GM19099 (cell line): ENCODE data around the gene ZDHHC20.

Experiments
- POLR2A ChIP-seq: IDR thresholded peaks from 3 replicates; pipeline ENCODE4 v1.6.1; 2011; ENCODE audit warnings: low read depth; ENCODE audit not compliant: insufficient read length; ENCODE audit errors: extremely low read depth

ZDHHC20 gene

DNA sequence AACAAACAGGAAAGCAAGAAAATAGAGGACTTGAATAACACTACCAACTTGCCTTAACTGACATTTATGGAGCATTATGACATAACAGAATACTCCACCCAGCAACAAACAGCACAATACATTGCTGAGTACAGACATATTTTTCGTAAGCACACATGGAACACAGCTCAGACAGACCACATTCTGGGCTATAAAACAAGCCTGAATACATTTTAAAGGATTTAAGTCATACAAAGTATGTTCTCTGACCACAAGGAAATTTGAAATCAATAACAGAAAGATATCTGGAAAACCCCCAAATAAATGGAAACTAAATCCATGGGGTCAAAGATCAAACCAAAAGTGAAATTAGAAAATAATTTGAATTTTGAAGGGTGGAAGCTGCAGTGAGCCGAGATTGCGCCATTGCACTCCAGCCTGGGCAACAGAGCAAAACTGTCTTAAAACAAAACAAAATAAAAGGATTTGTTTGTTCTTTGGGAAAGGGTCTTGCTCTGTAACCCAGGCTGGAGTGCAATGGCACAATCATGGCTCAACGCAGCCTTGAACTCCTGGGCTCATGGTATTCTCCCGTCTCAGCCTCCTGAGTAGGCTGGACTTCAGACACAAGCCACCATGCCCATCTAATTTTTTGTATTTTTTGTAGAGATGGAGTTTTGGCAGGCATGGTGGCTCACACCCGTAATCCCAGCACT lies 5.6 kb downstream of the ZDHHC20 start:
- TF ChIP-seq POLR2A: no peak

DNA sequence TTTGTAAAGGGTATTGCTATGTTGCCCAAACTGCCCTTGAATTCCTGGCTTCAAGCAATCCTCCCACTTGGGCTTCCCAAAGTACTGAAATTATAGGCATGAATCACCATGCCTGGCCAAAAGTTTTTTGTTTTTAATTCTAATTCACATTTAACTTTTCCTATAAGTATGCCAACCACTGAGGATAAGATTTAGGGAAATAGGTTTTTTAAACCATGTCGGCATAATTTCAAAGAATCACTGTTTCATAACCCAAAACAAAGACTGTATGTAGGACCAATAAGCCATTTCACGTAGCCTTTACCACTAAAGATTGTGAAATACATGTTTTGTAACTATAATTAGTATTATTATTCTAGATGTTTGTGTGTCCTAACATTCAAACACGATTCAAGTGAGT lies 8.2 kb downstream of the ZDHHC20 start:
- no peak for TF ChIP-seq POLR2A

DNA sequence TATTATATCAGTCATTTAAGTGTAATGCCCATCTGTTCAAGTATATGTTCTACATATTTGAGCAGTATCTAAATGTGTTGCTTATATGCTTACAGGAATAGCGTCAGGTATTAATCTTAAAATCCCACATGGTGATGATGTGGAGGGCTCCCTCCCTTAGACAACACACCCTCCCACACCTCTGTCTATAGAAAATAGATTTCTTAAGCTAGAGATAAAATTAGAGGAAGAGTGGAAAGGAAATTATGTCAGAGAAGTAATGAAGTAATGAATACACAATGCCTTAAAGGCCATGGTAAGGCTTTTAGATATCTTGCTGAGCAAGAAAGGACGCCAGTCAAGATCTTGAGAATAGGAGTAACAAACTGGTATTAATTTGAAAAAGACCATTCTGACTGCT lies 12.4 kb downstream of the ZDHHC20 start:
- no peak for TF ChIP-seq POLR2A

DNA sequence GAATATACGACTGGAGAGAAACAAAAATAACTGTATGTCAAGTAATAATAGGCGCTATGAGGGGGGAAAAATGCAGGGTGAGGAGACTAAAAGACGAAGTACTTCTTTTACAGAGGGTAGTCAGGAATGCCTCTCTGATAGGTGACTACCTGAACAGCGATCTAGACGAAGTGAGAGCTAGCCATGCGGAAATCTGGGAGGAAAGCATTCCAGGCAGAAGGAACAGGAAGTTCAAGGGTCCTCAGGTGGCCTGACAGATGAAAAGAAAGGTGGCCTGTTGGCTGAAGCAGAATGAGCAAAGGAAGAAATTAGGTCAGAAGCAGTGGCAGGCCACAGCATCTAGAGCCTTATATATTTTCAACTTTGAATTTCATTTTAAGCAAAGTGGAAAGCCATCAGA lies 13.3 kb downstream of the ZDHHC20 start:
- no peak for TF ChIP-seq POLR2A

DNA sequence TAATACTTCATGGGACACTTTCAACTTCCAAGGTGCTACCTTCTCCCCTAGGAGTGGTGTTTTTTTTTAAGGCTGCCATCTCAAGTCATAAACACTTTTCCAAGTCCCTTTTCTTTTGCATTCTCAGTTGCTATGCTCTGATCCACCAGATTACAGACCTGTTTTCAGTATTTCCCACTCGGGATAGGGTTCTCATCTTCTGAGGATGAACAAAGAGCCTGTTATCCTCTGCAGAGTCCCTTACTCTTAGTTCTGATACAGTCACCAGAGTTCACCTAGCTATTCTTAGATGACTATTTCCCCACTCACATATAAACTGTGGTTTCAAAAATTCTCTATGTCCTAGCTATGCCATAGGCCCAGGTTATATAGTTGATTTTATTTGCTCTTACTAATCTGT lies 15.9 kb downstream of the ZDHHC20 start:
- no peak for TF ChIP-seq POLR2A

DNA sequence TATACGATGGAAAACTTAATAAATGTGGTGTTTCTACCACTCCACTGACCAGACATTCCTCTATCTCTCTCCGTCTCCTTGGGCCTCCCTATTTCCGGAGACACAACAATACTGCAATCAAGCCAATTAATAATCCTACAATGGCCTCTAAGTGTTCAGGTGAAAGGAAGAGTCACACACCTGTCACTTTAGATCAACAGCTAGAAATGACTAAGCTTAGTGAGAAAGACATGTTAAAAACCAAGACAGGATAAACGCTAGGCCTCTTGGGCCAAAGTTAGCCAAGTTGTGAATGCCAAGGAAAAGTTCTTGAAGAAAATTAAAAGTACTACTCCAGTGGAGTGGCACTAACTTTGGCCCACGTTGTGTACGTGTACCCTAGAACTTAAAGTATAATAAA lies 22.5 kb downstream of the ZDHHC20 start:
- TF ChIP-seq POLR2A: no peak

DNA sequence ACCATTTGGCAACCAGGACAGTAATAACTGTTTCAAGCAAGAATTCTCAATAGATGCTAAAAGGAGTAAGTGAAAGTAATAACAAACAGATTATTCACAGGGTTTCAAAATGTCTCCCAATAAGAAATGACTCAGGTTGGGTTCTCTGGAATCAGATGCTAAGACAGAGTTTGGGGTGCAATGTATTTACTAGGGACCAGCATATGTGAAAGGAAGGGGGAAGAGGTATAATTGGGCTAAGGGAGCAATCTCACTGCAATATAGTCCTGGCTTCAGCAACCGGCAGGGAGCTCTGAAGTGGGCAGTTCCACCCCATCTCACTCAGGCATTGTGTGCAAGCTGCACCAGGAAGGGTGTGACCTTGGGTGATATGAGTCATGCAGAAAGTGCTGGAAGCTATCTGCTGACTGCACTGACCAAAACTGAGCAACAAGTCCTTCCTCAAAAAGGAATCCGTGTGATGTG lies 23.4 kb downstream of the ZDHHC20 start:
- no peak for TF ChIP-seq POLR2A

DNA sequence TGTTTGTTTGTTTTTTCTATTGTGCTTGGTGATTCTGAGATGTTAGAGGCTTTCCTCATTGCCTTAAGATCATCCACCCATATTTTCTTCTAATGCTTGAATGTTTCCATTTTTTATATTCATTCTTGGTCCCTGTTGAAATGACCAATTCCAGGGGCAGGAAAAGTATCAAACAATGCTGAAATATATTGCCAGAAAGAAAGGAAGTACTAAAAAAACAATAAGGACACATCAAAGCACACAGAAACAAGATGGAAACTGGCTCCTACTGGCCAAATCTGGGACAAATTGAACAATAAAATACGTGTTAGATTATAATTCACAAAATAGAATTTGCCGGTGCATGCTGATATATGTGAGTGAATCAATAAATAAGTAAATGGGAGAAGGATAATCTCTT lies 23.9 kb downstream of the ZDHHC20 start:
- TF ChIP-seq POLR2A: no peak

DNA sequence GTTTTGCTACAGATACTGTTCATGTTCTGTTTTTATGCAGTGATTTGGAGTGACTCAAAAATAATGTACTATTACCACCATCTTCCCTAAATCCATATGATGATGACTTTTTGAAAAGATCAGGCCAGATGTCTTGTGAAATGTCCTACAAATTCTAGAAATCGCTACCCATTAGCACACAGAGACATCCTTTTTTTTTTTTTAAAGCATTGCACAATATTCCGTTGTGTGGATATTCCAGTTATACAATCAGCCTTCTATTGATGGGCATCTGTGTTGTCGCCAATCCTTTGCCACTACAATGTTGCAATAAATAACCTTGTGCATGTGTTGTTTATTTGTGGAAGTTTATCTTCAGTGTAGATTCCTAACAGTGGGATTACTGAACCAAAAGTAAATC lies 24.5 kb downstream of the ZDHHC20 start:
- TF ChIP-seq POLR2A: no peak

DNA sequence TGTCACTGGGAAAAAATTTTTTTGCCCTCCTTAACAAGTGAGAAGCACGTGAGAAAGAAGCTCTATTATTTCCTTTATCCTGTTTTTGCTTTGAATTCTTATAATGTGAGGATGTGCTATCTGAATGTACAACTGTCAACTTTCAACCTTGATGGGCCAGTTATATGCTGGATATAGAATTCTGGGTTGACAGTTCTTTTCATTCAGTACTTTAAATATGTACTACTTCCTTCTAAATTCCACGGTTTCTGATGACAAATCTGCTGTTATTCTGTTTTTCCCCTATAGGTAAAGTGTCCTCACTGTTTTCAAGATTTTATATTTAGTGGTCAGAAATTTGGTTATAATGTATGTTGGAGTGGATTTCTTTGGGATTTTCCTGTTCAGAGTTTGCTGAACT lies 29.9 kb downstream of the ZDHHC20 start:
- no peak for TF ChIP-seq POLR2A

DNA sequence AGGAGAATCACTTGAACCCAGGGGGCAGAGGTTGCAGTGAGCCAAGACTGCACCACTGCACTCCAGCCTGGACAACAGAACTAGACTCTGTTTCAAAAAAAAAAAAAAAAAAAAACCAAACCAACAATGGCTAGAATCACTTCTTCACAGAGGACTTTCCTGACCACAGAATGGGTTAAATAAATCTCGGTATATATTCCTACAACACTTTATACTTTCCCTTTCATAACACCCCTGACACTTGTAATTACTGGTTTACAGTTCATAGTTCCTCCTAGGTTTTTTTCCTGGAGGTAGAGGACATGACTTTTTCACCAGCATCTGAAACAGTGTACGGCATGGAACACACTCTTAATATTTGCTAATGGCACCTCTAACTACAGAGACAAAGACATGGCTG lies 31.4 kb downstream of the ZDHHC20 start:
- no peak for TF ChIP-seq POLR2A

DNA sequence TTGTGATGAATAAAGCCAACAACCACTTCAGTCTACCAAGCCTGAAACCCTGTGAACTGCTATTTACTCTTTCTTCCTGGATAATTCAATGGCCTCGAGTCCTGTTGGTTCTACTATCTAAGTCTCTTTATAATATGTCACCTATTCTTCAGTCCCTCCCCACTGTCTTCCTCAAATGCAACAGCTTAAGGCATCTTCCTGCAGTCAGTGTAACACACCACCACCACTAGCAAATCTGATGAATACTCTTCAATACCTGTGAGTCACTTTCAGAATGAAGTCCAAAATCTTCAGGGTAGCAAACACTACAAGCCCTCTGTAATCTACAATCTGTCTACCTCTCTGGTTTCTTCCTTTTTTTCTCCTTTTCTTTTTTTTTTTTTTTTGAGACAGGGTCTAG lies 32.9 kb downstream of the ZDHHC20 start:
- TF ChIP-seq POLR2A: no peak

DNA sequence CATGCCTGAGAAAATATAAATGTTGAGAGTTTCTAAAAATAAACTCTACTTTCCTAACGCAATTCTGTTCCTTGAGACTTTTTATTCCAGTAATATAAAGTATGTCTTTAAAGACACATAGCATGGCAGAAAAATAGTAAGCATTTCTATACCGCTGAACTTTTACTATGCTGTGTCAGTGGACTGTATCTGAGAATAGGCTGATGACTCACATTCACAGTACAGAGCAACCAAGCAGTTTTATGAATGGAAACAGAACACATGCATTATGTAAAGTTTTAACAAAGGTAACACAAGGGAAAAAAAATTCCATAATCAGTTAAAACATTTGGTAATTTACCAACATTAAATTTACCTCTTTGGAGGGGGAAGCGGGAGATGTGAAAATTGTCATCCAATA lies 38.4 kb downstream of the ZDHHC20 start:
- no peak for TF ChIP-seq POLR2A

DNA sequence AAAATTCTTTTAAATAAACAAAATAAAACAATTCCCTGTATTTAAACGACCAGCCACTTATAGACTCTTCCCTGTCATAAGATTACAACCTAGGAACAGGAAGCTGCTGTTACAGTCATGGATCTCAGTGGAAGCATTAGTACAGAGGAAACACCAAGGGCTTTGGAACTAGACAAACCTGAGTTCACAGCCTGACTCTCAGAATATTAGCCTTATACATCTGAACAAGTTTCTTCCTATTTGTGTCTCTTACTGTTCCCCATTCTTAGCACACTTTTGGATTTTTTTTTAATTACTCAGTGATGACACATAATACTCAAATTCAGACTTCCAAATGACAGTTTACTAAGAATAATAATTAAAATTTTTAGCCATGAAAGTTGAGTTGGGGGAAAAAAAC lies 46.1 kb downstream of the ZDHHC20 start:
- no peak for TF ChIP-seq POLR2A

DNA sequence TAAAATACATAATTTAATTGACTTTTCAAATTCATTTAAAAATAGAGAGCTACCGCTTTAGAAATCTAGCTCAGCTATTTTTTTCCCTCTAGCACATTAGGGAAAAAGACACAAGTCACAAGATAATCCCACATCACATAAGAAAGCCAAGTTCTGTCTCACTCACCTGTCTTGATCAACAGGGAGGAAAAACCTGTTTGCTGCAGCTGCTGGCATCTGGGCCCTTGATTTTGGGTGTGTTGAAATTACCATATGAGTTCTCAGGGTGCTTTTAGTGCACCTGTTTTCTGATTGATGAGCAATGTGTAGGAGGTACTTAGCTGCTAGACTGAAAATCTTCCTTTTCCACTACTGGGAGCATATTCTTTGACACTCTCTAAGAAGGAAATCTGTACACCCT lies 53.8 kb downstream of the ZDHHC20 start:
- TF ChIP-seq POLR2A: no peak

DNA sequence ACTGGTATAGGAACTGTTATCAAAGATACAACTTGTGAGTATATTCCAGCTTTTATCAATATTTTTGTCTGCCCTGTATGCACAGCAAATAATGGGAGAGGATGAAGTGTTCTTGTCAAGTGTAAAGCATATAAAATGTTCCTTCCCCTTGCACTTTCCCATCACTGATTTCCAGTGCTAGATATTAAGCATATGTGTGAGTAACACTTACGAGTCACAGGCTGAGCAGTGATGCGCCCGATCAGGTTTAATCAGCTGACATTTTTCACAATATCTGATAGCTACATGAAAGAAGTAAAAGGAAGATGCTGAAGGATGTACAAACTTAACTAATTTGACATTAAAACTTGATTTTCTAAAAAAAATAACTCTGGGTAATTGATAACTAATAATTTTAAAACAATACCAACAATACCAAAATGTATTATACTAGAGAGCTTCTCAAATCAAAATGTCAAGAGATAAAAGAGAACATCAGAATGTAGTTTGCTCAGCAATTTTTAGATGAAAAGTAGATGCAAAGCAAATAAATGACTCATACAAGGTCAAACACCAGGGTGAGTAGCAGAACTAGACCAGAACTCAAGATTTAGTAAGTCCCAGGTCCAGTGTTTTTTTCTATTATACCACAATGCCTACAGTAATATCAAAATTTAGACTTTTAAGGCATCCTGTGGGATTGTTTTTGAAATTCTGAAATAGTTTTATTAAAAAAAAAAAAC lies 56.4 kb downstream of the ZDHHC20 start:
- TF ChIP-seq POLR2A: no peak
